MM.1S (cell line): ENCODE data around the gene PES1.

ENCODE experiments used
- DNase-seq: peaks from one replicate; pipeline ENCODE4 v3.0.0-alpha.2; 2015
- H2AFZ ChIP-seq: fragments of 300-600 bp; sonication (generic); 2 replicates; pipeline ENCODE4 v1.6.0; 2016; ENCODE audit warnings: antibody characterized with exemption, low read length
- H3F3A ChIP-seq: fragments of 300-600 bp; sonication (generic); 2 replicates; pipeline ENCODE4 v1.6.1; 2016; ENCODE audit warnings: mild to moderate bottlenecking, antibody characterized with exemption, low read length, moderate library complexity, mixed read lengths; ENCODE audit not compliant: insufficient read depth
- H3K27ac ChIP-seq: fragments of 300-600 bp; sonication (generic); 2 replicates; pipeline ENCODE4 v1.5.1; 2016; ENCODE audit warnings: mild to moderate bottlenecking, low read length
- H3K27me3 ChIP-seq: fragments of 300-600 bp; sonication (generic); replicated peaks from 2 replicates; pipeline ENCODE4 v1.6.0; 2016; ENCODE audit warnings: low read length; ENCODE audit not compliant: insufficient read depth
- H3K36me3 ChIP-seq: fragments of 300-600 bp; sonication (generic); replicated peaks from 2 replicates; pipeline ENCODE4 v1.6.1; 2016; ENCODE audit warnings: mild to moderate bottlenecking, low read length, mixed read lengths; ENCODE audit not compliant: insufficient read depth
- H3K4me1 ChIP-seq: fragments of 300-600 bp; sonication (generic); 2 replicates; pipeline ENCODE4 v1.6.1; 2016; ENCODE audit warnings: low read length, mixed read lengths
- H3K4me2 ChIP-seq: fragments of 300-600 bp; sonication (generic); 2 replicates; pipeline ENCODE4 v1.6.0; 2016; ENCODE audit warnings: low read depth, low read length
- H3K4me3 ChIP-seq: fragments of 300-600 bp; sonication (generic); 2 replicates; pipeline ENCODE4 v1.5.1; 2016; ENCODE audit warnings: low read length, mixed read lengths
- H3K79me2 ChIP-seq: fragments of 300-600 bp; sonication (generic); 2 replicates; pipeline ENCODE4 v1.6.1; 2016; ENCODE audit warnings: mixed run types, low read length, mixed read lengths
- H3K9ac ChIP-seq: fragments of 300-600 bp; sonication (generic); 2 replicates; pipeline ENCODE4 v1.6.1; 2016; ENCODE audit warnings: low read length, mixed read lengths
- H3K9me2 ChIP-seq: fragments of 300-600 bp; sonication (generic); replicated peaks from 2 replicates; pipeline ENCODE4 v1.6.1; 2016; ENCODE audit warnings: mild to moderate bottlenecking, low read length, mixed read lengths; ENCODE audit not compliant: insufficient read depth
- H3K9me3 ChIP-seq: fragments of 300-600 bp; sonication (generic); replicated peaks from 2 replicates; pipeline ENCODE4 v1.6.1; 2016; ENCODE audit warnings: mild to moderate bottlenecking, low read length, mixed read lengths; ENCODE audit not compliant: insufficient read depth
- H4K20me1 ChIP-seq: fragments of 300-600 bp; sonication (generic); 2 replicates; pipeline ENCODE4 v1.6.1; 2016; ENCODE audit warnings: mild to moderate bottlenecking, low read length, moderate library complexity, mixed read lengths; ENCODE audit not compliant: insufficient read depth
- CTCF ChIP-seq: fragments of 300-600 bp; sonication (generic); IDR thresholded peaks from 2 replicates; pipeline ENCODE4 v1.5.1; 2016; ENCODE audit warnings: antibody characterized with exemption, low read length, mixed read lengths
- EZH2 ChIP-seq: fragments of 300-600 bp; sonication (generic); optimal IDR thresholded peaks from 2 replicates; pipeline ENCODE3; 2017; ENCODE audit warnings: low read depth, mild to moderate bottlenecking, antibody characterized with exemption, low read length, mixed read lengths
- EZH2phosphoT487 ChIP-seq: fragments of 300-600 bp; sonication (generic); IDR thresholded peaks from 2 replicates; pipeline ENCODE4 v1.6.1; 2018; ENCODE audit warnings: antibody characterized with exemption, low read length

Gene PES1

GRCh38 chr22:30535182-30535581 is 56.5 kb downstream of the PES1 start:
- H3K9me3 ChIP-seq, result no peaks in the 10 kb centered on the region
- H3K4me3 ChIP-seq, result no peak overlapping the region
- H3K9ac ChIP-seq, result no peak overlapping the region
- H3K27me3 ChIP-seq, result 0 out of 2 replicates have a peak, but pooled peaks cover 3% of the 10 kb centered on the region
- no peaks in the 10 kb centered on the region for H3K79me2 ChIP-seq
- H4K20me1 ChIP-seq, result no peaks in the 10 kb centered on the region
- H3K4me2 ChIP-seq, result no peak overlapping the region
- no peak overlapping the region for H2AFZ ChIP-seq
- no peaks in the 10 kb centered on the region for H3F3A ChIP-seq
- H3K27ac ChIP-seq, result no peak overlapping the region
- H3K9me2 ChIP-seq, result no peaks in the 10 kb centered on the region
- no peaks in the 10 kb centered on the region for H3K36me3 ChIP-seq
- DNase-seq, result no peak
- TF ChIP-seq EZH2phosphoT487 (no peak), CTCF (no peak), EZH2 (no peak)
- H3K4me1 ChIP-seq, result no peaks in the 10 kb centered on the region

- H2AFZ ChIP-seq, result no peak overlapping the region
- no peaks in the 10 kb centered on the region for H3K4me1 ChIP-seq
- no peaks in the 10 kb centered on the region for H3K9me3 ChIP-seq
- H4K20me1 ChIP-seq, result no peaks in the 10 kb centered on the region
- H3K27me3 ChIP-seq, result no peaks in the 10 kb centered on the region; the same call in 1 of the 2 replicates
- no peak for TF ChIP-seq EZH2phosphoT487
- no peak for TF ChIP-seq CTCF
- TF ChIP-seq EZH2, result no peak
- no peak overlapping the region for H3K4me2 ChIP-seq
- no peak overlapping the region for H3K27ac ChIP-seq
- H3K36me3 ChIP-seq, result no peaks in the 10 kb centered on the region
- no peaks in the 10 kb centered on the region for H3K9me2 ChIP-seq
- no peak overlapping the region for H3K9ac ChIP-seq
- no peak overlapping the region for H3K4me3 ChIP-seq
- no peak for DNase-seq
- H3F3A ChIP-seq, result no peaks in the 10 kb centered on the region
- no peaks in the 10 kb centered on the region for H3K79me2 ChIP-seq
Observed at GRCh38 chr22:30531651-30532608, 59.8 kb downstream of the PES1 start.

- Histone ChIP-seq H3K4me3 (no peak overlapping the region), H3K4me2 (no peak overlapping the region), H3K4me1 (no peaks in the 10 kb centered on the region), H3K27ac (no peak overlapping the region), H3K27me3 (peaks cover 23% of the 10 kb centered on the region), H3K36me3 (no peaks in the 10 kb centered on the region), H2AFZ (no peak overlapping the region), H3K9ac (no peak overlapping the region), H3K9me3 (no peaks in the 10 kb centered on the region), H3K9me2 (no peaks in the 10 kb centered on the region), H3F3A (no peaks in the 10 kb centered on the region), H3K79me2 (no peaks in the 10 kb centered on the region), H4K20me1 (no peaks in the 10 kb centered on the region)
- TF ChIP-seq EZH2phosphoT487 (no peak), CTCF (no peak), EZH2 (no peak)
- DNase-seq, result no peak
Observed at GRCh38 chr22:30526656-30527055, 65.1 kb downstream of the PES1 start.
